Measurements from ENCODE around the gene VSX2. TPM values are rescaled to one million over a fixed set of nuclear protein-coding genes. Genes with fewer than 3 reads are reported as not detected.
"Not testable (repeated sequence)": the region's sequence is repeated elsewhere in the genome, so short reads cannot be mapped to it uniquely, and the experiment has no call there.

Gene VSX2
- total RNA-seq, 4 donors from 2014 or later = not detected

DNA sequence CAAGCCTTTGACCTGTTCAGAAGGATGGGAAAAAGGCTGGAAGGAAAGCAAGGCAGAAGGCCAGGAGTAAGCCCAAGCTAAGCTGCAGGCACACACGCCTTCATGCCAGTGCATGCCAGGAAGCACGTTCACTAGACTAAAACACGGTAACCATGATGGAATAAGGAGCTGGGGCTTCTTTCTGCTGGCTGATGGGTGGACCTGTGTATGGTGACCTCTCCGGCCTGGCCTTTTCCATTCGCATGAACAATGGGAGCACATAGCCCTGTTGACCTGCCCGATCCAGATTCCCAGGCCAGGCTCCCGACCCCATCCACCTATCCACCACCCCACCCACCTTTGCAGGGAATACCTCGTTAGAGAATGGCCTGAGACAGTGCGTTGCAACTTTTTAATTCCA is 22.8 kb downstream of the VSX2 start:
- H3K4me3 ChIP-seq = no peak overlapping the region
- DNase-seq = no peak
- TF ChIP-seq POLR2A (IDR thresholded peaks at IDR 0.05) = no peak
- TF ChIP-seq, protein P1, sequence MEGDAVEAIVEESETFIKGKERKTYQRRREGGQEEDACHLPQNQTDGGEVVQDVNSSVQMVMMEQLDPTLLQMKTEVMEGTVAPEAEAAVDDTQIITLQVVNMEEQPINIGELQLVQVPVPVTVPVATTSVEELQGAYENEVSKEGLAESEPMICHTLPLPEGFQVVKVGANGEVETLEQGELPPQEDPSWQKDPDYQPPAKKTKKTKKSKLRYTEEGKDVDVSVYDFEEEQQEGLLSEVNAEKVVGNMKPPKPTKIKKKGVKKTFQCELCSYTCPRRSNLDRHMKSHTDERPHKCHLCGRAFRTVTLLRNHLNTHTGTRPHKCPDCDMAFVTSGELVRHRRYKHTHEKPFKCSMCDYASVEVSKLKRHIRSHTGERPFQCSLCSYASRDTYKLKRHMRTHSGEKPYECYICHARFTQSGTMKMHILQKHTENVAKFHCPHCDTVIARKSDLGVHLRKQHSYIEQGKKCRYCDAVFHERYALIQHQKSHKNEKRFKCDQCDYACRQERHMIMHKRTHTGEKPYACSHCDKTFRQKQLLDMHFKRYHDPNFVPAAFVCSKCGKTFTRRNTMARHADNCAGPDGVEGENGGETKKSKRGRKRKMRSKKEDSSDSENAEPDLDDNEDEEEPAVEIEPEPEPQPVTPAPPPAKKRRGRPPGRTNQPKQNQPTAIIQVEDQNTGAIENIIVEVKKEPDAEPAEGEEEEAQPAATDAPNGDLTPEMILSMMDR (IDR thresholded peaks at IDR 0.05) = no peak
- H3K27me3 ChIP-seq = peaks cover 0 to 2% of the 10 kb centered on the region in 2 donors
- H3K9me3 ChIP-seq = no peaks in the 10 kb centered on the region
- H3K27ac ChIP-seq = no peak overlapping the region
- no peaks in the 10 kb centered on the region for H3K36me3 ChIP-seq
- intact Hi-C loops (cut with DNase I; ENCODE audit: low total_unique reads) = no loop called here
- no peaks in the 10 kb centered on the region for H3K4me1 ChIP-seq

DNA sequence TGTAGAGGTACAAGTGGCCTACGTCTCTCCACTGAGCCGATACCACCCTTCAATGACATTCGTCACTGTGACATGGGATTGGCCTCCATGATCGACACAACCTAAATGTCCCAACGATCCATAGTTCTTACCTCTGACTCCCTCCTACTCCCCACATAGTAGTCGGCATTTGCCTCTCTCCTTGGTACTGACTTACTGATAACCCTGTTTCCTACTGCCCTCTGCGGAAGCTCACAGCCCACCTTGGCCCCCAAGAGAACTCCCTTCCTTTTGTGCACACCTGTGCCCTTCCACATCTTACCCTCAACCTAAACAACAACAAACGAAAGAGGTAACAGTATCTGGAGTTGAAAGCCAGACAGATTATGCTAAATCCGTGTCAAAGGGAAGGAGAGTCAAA is 23.9 kb downstream of the VSX2 start:
- DNase-seq = no peak
- intact Hi-C loops (cut with DNase I; ENCODE audit: low total_unique reads) = no loop called here
- Histone ChIP-seq H3K4me3 (no peak overlapping the region), H3K9me3 (no peaks in the 10 kb centered on the region), H3K27ac (no peak overlapping the region), H3K27me3 (no peaks in the 10 kb centered on the region), H3K4me1 (no peaks in the 10 kb centered on the region), H3K36me3 (no peaks in the 10 kb centered on the region)
- TF ChIP-seq POLR2A (IDR thresholded peaks at IDR 0.05) = no peak
- TF ChIP-seq, protein P1 (IDR thresholded peaks at IDR 0.05) = no peak

DNA sequence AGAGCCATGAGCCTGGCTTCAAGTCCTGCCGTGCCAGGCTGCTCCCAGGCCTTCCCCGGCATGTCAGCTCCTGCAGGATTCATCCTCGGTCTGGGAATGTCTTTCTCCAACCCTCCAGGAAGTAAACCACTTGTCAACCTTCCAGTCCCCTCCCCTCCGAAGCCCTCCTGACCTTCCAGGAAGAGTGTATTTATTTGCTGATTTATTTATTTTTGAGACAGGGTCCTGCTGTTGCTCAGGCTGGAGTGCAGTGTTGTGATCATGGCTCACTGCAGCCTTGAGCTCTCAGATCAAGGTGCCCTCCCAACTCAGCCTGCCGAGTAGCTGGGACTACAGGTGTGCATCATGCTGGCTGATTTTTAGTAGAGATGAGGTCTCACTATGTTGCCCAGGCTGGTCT is 24.7 kb downstream of the VSX2 start:
- H3K4me1 ChIP-seq = no peaks in the 10 kb centered on the region
- TF ChIP-seq, protein P1 (IDR thresholded peaks at IDR 0.05) = no peak
- no peak for TF ChIP-seq POLR2A (IDR thresholded peaks at IDR 0.05)
- H3K4me3 ChIP-seq = no peak overlapping the region
- no peaks in the 10 kb centered on the region for H3K9me3 ChIP-seq
- no peak overlapping the region for H3K27ac ChIP-seq
- DNase-seq = no peak
- intact Hi-C loops (cut with DNase I; ENCODE audit: low total_unique reads) = no loop called here
- no peaks in the 10 kb centered on the region for H3K36me3 ChIP-seq
- H3K27me3 ChIP-seq = no peaks in the 10 kb centered on the region

DNA sequence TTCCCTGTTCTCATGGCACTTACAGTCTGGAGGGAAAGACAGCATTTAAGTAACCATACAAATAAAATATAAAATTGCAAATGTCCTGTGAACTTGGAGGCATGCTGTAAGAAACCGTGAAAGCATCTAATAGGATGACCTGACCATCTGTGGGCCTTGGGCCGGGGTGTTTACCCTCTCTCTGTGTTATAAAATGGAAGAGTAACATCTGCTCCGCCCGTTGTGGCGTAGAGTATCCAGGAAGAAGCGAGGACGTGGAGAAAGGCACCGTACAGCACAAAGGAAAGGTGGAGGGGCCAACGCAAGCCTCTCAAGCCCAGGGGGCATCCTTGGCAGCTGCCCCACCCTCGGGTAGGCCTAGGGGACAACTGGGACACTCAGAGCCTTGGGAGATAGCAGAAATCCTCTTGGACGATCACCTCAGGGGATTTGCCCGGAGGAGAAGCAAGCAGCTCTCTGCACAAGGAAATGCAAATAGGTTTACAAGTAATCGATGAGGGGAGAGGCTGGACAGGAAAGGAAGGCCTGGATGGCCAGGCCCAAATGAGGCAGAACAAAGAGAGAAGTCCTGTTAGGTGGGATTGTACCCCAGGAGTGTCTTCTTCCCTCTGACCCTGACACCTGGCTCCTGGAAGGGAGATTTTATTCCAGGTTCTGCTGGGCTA is 26.2 kb downstream of the VSX2 start:
- Histone ChIP-seq H3K27ac (no peak overlapping the region), H3K36me3 (no peaks in the 10 kb centered on the region), H3K9me3 (no peaks in the 10 kb centered on the region), H3K4me1 (no peaks in the 10 kb centered on the region), H3K4me3 (no peak overlapping the region), H3K27me3 (no peaks in the 10 kb centered on the region)
- TF ChIP-seq, protein P1 (IDR thresholded peaks at IDR 0.05) = no peak
- TF ChIP-seq POLR2A (IDR thresholded peaks at IDR 0.05) = no peak
- intact Hi-C loops (cut with DNase I; ENCODE audit: low total_unique reads) = no loop called here
- DNase-seq = no peak

DNA sequence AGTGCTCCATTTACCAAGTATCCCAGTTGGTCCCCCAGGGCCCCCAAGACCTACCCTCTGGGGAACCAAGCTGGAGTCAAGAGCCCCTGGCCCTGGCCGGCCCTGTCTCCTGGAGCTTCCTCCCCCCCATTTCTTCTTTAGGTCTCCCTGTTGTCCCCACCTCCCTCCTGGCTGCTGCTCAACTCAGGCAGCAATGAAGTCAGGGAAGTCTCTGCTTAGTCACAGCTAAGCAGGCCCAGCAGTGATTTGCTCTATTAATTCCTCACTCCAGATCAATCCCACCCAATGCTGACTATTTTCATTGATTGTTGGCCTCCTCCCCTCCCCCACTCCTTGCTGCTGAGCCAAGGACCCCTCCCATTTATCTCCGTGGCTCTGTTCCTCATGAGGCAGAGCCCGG is 28.3 kb downstream of the VSX2 start:
- TF ChIP-seq POLR2A (IDR thresholded peaks at IDR 0.05) = no peak
- TF ChIP-seq, protein P1 (IDR thresholded peaks at IDR 0.05) = no peak
- Histone ChIP-seq H3K27me3 (no peaks in the 10 kb centered on the region), H3K4me3 (no peak overlapping the region), H3K27ac (no peak overlapping the region), H3K36me3 (no peaks in the 10 kb centered on the region), H3K4me1 (no peaks in the 10 kb centered on the region), H3K9me3 (no peaks in the 10 kb centered on the region)
- intact Hi-C loops (cut with DNase I; ENCODE audit: low total_unique reads) = no loop called here
- no peak for DNase-seq

DNA sequence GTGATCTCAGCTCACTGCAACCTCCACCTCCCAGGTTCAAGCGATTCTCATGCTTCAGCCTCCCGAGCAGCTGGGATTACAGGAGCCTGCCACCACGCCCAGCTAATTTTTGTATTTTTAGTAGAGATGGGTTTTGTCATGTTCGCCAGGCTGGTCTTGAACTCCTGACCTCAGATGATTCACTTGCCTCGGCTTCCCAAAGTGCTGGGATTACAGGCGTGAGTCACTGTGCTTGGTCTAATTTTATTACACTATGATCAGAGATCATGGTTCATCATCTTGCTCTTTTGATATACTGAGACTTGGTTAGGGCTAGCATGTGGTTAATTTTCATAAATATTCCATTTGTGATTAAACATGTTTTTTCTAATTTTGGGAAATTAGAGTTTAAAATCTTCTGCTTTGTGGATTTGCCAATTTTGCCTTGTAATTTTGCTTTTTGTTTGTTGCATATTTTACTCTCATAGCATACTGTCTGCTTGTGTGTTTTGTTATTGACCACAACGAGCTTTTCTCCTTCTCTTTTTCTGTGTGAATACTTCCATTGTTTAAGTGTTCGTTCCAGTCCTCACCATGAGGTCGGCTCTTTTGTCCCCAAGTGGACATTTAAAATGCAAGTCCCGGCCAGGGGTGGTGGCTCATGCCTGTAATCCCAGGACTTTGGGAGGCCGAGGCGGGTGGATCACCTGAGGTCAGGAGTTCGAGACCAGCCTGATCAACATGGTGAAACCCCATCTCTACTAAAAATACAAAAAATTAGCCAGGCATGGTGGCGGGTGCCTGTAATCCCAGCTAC is 31.3 kb downstream of the VSX2 start:
- intact Hi-C loops (cut with DNase I; ENCODE audit: low total_unique reads); H3K27ac ChIP-seq; H3K36me3 ChIP-seq; H3K27me3 ChIP-seq; DNase-seq; H3K4me3 ChIP-seq; H3K4me1 ChIP-seq; H3K9me3 ChIP-seq: not testable (repeated sequence)
